PFSK-1 (cell line): Measurements from ENCODE around the gene ZNF133.

Experiments
- FOXP2 ChIP-seq: optimal IDR thresholded peaks from 2 replicates; pipeline ENCODE3; 2011; ENCODE audit warnings: borderline replicate concordance, control low read depth, inconsistent platforms; ENCODE audit not compliant: insufficient read depth; ENCODE audit errors: extremely low read length, extremely low read depth
- POLR2AphosphoS5 ChIP-seq: IDR thresholded peaks from 2 replicates; pipeline ENCODE4 v1.6.1; 2012; ENCODE audit warnings: low read depth, mild to moderate bottlenecking, control low read depth, low read length, moderate library complexity
- SIN3A ChIP-seq: IDR thresholded peaks from 2 replicates; pipeline ENCODE4 v1.6.1; 2012; ENCODE audit warnings: mild to moderate bottlenecking, low read length, moderate library complexity, borderline replicate concordance; ENCODE audit not compliant: insufficient read depth
- TAF1 ChIP-seq: IDR thresholded peaks from 2 replicates; pipeline ENCODE4 v1.6.1; 2012; ENCODE audit warnings: low read length, control low read depth, borderline replicate concordance; ENCODE audit not compliant: insufficient read depth
- TF ChIP-seq, protein P1 (sequence below), 2 experiments: IDR thresholded peaks; 2 replicates each; pipeline versions ENCODE4 v1.6.1 to v1.8.0; 2011 to 2012; ENCODE audit warnings: low read depth in 2 of 2, low read length in 2 of 2, control low read depth in 1 of 2, inconsistent platforms in 1 of 2, mild to moderate bottlenecking in 1 of 2, moderate library complexity in 1 of 2; ENCODE audit not compliant: insufficient read depth in 1 of 2

- TF ChIP-seq POLR2AphosphoS5 (no peak), TAF1 (no peak), FOXP2 (no peak), SIN3A (no peak)
- TF ChIP-seq, protein P1, sequence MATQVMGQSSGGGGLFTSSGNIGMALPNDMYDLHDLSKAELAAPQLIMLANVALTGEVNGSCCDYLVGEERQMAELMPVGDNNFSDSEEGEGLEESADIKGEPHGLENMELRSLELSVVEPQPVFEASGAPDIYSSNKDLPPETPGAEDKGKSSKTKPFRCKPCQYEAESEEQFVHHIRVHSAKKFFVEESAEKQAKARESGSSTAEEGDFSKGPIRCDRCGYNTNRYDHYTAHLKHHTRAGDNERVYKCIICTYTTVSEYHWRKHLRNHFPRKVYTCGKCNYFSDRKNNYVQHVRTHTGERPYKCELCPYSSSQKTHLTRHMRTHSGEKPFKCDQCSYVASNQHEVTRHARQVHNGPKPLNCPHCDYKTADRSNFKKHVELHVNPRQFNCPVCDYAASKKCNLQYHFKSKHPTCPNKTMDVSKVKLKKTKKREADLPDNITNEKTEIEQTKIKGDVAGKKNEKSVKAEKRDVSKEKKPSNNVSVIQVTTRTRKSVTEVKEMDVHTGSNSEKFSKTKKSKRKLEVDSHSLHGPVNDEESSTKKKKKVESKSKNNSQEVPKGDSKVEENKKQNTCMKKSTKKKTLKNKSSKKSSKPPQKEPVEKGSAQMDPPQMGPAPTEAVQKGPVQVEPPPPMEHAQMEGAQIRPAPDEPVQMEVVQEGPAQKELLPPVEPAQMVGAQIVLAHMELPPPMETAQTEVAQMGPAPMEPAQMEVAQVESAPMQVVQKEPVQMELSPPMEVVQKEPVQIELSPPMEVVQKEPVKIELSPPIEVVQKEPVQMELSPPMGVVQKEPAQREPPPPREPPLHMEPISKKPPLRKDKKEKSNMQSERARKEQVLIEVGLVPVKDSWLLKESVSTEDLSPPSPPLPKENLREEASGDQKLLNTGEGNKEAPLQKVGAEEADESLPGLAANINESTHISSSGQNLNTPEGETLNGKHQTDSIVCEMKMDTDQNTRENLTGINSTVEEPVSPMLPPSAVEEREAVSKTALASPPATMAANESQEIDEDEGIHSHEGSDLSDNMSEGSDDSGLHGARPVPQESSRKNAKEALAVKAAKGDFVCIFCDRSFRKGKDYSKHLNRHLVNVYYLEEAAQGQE (IDR thresholded peaks at IDR 0.05; ENCODE audit: insufficient read depth in 1 of 2, low read depth in 2 of 2, low read length in 2 of 2) = no peak
Observed at GRCh38 chr20:18363708-18364107, 75.4 kb downstream of the ZNF133 start.
